Parathyroid adenoma (tissue), 2 donors: ENCODE data around the gene MBP.

Source experiments
- H2AFZ ChIP-seq: fragments of 300-600 bp; sonication (generic); one replicate; pipeline ENCODE4 v1.7.0; 2017; ENCODE audit warnings: antibody characterized with exemption, mild to moderate bottlenecking
- H3K27ac ChIP-seq: fragments of 300-600 bp; sonication (generic); one replicate; pipeline ENCODE4 v1.7.0; 2017
- H3K27me3 ChIP-seq: fragments of 300-600 bp; sonication (generic); one replicate; pipeline ENCODE4 v1.7.0; 2017; ENCODE audit warnings: low read length; ENCODE audit not compliant: control insufficient read depth, insufficient read depth
- H3K36me3 ChIP-seq: fragments of 300-600 bp; sonication (generic); one replicate; pipeline ENCODE4 v1.7.0; 2017; ENCODE audit warnings: low read length; ENCODE audit not compliant: control insufficient read depth, insufficient read depth
- H3K4me1 ChIP-seq: fragments of 300-600 bp; sonication (generic); one replicate; pipeline ENCODE4 v1.7.0; 2017; ENCODE audit warnings: control low read depth
- H3K4me2 ChIP-seq: fragments of 300-600 bp; sonication (generic); one replicate; pipeline ENCODE4 v1.7.0; 2017; ENCODE audit warnings: low read length
- H3K4me3 ChIP-seq: fragments of 300-600 bp; sonication (generic); one replicate; pipeline ENCODE4 v1.7.0; 2017; ENCODE audit warnings: low read depth, low read length
- H3K79me2 ChIP-seq: fragments of 300-600 bp; sonication (generic); one replicate; pipeline ENCODE4 v1.7.0; 2017; ENCODE audit warnings: control low read depth
- H3K9ac ChIP-seq: fragments of 300-600 bp; sonication (generic); one replicate; pipeline ENCODE4 v1.7.0; 2017; ENCODE audit warnings: mild to moderate bottlenecking
- H3K9me3 ChIP-seq: fragments of 300-600 bp; sonication (generic); one replicate; pipeline ENCODE4 v1.7.0; 2017; ENCODE audit warnings: low read length; ENCODE audit not compliant: control insufficient read depth
- TF ChIP-seq, protein P1 (sequence below): fragments of 300-600 bp; sonication (generic); IDR thresholded peaks from one replicate; pipeline ENCODE4 v1.7.0; 2017; ENCODE audit warnings: antibody characterized with exemption, mild to moderate bottlenecking
- donor health status: primary hyperparathyroidism.

The MBP gene

DNA sequence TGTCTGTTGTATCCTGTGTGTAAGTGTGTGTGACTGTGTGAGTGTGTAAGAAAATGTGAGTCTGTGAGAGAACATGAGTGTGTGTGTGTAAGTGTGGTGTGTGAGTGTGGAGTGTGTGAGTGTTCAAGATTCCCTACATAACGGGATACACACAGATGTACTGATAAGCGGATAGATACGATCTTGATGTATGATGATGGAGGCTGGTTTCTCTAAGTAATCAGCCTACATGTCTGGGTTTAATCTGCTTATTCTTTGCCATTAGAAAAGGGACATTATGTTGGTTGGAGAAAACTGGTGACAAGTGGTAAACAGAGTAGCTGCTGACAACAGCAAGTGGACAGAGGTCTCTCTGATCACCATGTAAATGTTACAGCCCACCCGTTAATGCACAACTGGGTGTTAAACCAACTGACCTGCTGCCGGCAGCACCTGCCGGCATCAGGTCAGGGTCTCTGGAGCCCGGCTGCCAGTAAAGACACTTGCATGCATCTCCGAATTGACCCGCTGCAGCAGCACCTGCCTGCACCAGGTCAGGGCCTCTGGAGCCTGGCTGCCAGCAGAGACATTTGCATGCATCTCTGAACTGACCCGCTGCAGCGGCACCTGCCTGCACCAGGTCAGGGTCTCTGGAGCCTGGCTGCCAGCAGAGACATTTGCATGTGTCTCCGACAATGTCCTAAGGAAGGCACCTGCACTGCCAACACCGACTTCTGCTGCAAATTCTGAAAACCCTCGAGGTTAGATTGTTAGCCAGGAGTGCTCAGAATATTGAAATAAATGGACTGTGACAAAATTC is 87.5 kb downstream of the MBP start:
- Histone ChIP-seq H3K27ac (no peak overlapping the region), H3K4me1 (peaks cover 8% of the 10 kb centered on the region), H3K79me2 (peaks cover 74% of the 10 kb centered on the region), H3K4me2 (no peak overlapping the region), H3K4me3 (no peak overlapping the region), H3K9ac (no peak overlapping the region), H2AFZ (no peak overlapping the region), H3K27me3 (no peaks in the 10 kb centered on the region), H3K36me3 (no peaks in the 10 kb centered on the region), H3K9me3 (no peaks in the 10 kb centered on the region)
- TF ChIP-seq, protein P1, sequence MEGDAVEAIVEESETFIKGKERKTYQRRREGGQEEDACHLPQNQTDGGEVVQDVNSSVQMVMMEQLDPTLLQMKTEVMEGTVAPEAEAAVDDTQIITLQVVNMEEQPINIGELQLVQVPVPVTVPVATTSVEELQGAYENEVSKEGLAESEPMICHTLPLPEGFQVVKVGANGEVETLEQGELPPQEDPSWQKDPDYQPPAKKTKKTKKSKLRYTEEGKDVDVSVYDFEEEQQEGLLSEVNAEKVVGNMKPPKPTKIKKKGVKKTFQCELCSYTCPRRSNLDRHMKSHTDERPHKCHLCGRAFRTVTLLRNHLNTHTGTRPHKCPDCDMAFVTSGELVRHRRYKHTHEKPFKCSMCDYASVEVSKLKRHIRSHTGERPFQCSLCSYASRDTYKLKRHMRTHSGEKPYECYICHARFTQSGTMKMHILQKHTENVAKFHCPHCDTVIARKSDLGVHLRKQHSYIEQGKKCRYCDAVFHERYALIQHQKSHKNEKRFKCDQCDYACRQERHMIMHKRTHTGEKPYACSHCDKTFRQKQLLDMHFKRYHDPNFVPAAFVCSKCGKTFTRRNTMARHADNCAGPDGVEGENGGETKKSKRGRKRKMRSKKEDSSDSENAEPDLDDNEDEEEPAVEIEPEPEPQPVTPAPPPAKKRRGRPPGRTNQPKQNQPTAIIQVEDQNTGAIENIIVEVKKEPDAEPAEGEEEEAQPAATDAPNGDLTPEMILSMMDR: no peak

- Histone ChIP-seq H3K9me3 (no peaks in the 10 kb centered on the region), H3K27ac (no peak overlapping the region), H3K4me2 (no peak overlapping the region), H3K4me3 (no peak overlapping the region), H3K27me3 (no peaks in the 10 kb centered on the region), H3K9ac (no peak overlapping the region), H3K79me2 (peaks cover 73% of the 10 kb centered on the region), H3K36me3 (no peaks in the 10 kb centered on the region), H2AFZ (no peak overlapping the region), H3K4me1 (peaks cover 8% of the 10 kb centered on the region)
- TF ChIP-seq, protein P1: no peak
Observed at GRCh38 chr18:77043541-77044280, 88.9 kb downstream of the MBP start.

DNA sequence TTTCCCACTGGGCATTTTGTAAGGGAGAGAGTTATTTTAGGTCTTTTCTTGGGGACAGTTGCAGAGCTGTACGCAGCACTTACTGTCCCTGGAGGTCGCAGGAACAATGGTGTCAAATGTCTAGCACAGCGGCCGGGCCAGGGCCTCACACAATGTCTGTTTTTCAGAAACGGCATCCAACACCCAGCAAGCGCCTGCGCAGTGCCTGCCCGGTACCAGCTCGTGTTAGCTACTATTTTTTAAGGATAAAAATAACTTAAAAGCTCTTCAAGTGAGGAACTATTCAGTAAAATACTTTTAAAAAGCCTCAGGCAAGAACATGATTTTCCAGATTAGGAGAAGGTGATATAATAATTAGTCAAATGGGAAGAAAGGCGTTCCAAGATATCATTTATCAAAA is 90.0 kb downstream of the MBP start:
- H3K4me2 ChIP-seq: no peak overlapping the region
- H3K36me3 ChIP-seq: no peaks in the 10 kb centered on the region
- peaks cover 71% of the 10 kb centered on the region for H3K79me2 ChIP-seq
- no peaks in the 10 kb centered on the region for H3K9me3 ChIP-seq
- H3K9ac ChIP-seq: no peak overlapping the region
- peaks cover 8% of the 10 kb centered on the region for H3K4me1 ChIP-seq
- no peak overlapping the region for H2AFZ ChIP-seq
- no peak overlapping the region for H3K27ac ChIP-seq
- TF ChIP-seq, protein P1: no peak
- H3K4me3 ChIP-seq: no peak overlapping the region
- H3K27me3 ChIP-seq: no peaks in the 10 kb centered on the region

DNA sequence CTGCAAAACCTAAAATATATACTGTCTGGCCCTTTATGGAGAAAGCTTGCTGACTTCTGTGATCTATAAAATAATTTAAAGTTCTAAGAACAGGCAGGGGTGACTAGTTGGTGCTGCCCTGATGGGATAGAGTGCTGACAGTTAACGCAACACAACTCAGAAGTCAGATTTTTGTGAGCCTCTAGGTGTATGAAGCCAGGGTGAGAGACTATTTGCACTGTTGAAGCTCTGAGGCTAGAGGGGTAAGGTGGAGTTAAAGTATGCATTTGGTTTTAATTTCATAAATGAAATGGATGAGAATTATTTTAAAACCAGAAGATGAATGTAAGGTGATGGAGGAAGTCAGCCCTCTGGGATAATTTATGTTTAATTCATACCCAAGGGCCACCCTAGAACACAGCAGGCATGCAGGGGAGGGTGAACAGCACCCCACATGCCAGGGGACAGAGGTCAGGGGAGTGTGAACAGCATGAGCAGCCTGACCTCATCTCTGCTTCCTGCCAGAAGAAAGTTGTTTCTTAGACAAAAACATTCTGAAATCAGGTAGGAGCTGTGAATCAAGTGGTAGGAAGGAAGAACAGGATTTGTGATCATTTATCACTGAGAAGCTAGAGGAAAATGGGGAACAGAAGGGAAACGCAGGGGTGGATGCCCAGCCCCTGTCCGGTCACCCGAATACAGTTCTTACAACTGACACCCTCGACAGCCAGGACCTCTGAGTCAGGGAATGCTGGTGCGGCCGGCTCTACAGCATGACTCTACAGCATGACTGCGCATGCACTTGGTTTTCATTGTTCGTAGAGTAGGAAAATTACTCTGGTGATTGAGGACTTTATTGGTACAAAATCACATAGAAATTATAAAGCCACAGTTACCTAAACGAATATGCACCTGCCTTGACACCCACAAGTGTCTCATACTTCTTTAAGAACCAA is 93.1 kb downstream of the MBP start:
- Histone ChIP-seq H3K4me1 (peaks cover 3% of the 10 kb centered on the region), H3K4me2 (no peak overlapping the region), H3K36me3 (no peaks in the 10 kb centered on the region), H3K27ac (no peak overlapping the region), H3K9me3 (no peaks in the 10 kb centered on the region), H3K9ac (no peak overlapping the region), H3K27me3 (no peaks in the 10 kb centered on the region), H3K79me2 (peaks cover 66% of the 10 kb centered on the region), H3K4me3 (no peak overlapping the region), H2AFZ (no peak overlapping the region)
- TF ChIP-seq, protein P1: no peak
